Spinal cord (tissue), 10 donors: Measurements from ENCODE around the gene SLC13A5. TPM values are rescaled to one million over a fixed set of nuclear protein-coding genes. Genes with fewer than 3 reads are reported as not detected.
"Not testable (repeated sequence)": the region's sequence is repeated elsewhere in the genome, so short reads cannot be mapped to it uniquely, and the experiment has no call there.

Experiments
- DNase-seq, 6 donors: peaks; one replicate each; pipeline versions ENCODE4 v3.0.0 to v3.0.0-alpha.2; 2013 to 2015; ENCODE audit warnings: low spot score in 6 of 6, low read depth in 4 of 6
- H3K27ac ChIP-seq: one replicate; pipeline ENCODE4 v1.5.1; 2013; ENCODE audit warnings: low read depth, low read length, control low read depth
- H3K27me3 ChIP-seq: one replicate; pipeline ENCODE4 v1.6.1; 2013; ENCODE audit warnings: low read length; ENCODE audit not compliant: control insufficient read depth, insufficient read depth
- H3K36me3 ChIP-seq: one replicate; pipeline ENCODE4 v1.6.1; 2013; ENCODE audit warnings: low read length; ENCODE audit not compliant: control insufficient read depth, insufficient read depth
- H3K4me1 ChIP-seq: one replicate; pipeline ENCODE4 v1.6.1; 2013; ENCODE audit warnings: low read length; ENCODE audit not compliant: control insufficient read depth, insufficient read depth
- H3K4me3 ChIP-seq: one replicate; pipeline ENCODE4 v1.5.1; 2013; ENCODE audit warnings: low read depth, low read length, control low read depth
- H3K9me3 ChIP-seq: one replicate; pipeline ENCODE4 v1.6.1; 2013; ENCODE audit warnings: low read length; ENCODE audit not compliant: control insufficient read depth, insufficient read depth
- WGBS: methylation state at CpG from one replicate; pipeline ENCODE4 v1.1.5; 2013; ENCODE audit warnings: missing lambda C conversion rate; ENCODE audit not compliant: insufficient coverage; 5-methylcytosine and 5-hydroxymethylcytosine counted together
- polyA plus RNA-seq, 2 donors: library from polyadenylated mRNA; unstranded; fragments of 120-200 nt; gene quantifications; one replicate each; pipeline ENCODE4 v1.2.1, GENCODE V29; 2013; ENCODE audit not compliant: insufficient read length in 2 of 2
- total RNA-seq, 2 donors: library from RNA; depleted of rRNA in 1 of 2; stranded (reverse); fragments of 120-200 nt in 1 of 2; fragments of >200 nt in 1 of 2; gene quantifications; one replicate each; pipeline versions ENCODE4 v1.2.3 to v1.2.4, GENCODE V29; 2013 to 2014
- donor health status: healthy.

The SLC13A5 gene
- total and polyA plus RNA-seq, 4 donors: 0.69 to 14.6 (median 6.4) TPM

GRCh38 chr17:6670571-6670970 lies 42.6 kb downstream of the SLC13A5 start:
- Histone ChIP-seq H3K4me3 (no peak overlapping the region), H3K9me3 (no peaks in the 10 kb centered on the region), H3K4me1 (peaks cover 9% of the 10 kb centered on the region), H3K36me3 (no peaks in the 10 kb centered on the region), H3K27me3 (no peaks in the 10 kb centered on the region), H3K27ac (no peak overlapping the region)
- no peak for DNase-seq
- WGBS: 96% methylated on average over 4 of the region's 8 CpGs

GRCh38 chr17:6669479-6670212 lies 43.5 kb downstream of the SLC13A5 start:
- H3K4me3 ChIP-seq: no peak overlapping the region
- H3K4me1 ChIP-seq: peaks cover 9% of the 10 kb centered on the region
- H3K27ac ChIP-seq: no peak overlapping the region
- no peaks in the 10 kb centered on the region for H3K36me3 ChIP-seq
- WGBS: 67% methylated on average over 6 of the region's 10 CpGs
- H3K27me3 ChIP-seq: no peaks in the 10 kb centered on the region
- no peak for DNase-seq
- no peaks in the 10 kb centered on the region for H3K9me3 ChIP-seq

- Histone ChIP-seq H3K9me3 (no peaks in the 10 kb centered on the region), H3K4me1 (peaks cover 9% of the 10 kb centered on the region), H3K4me3 (no peak overlapping the region), H3K27me3 (no peaks in the 10 kb centered on the region), H3K36me3 (no peaks in the 10 kb centered on the region), H3K27ac (no peak overlapping the region)
- 58% methylated on average over 10 of the region's 14 CpGs for WGBS
- no peak for DNase-seq
Observed at GRCh38 chr17:6668727-6669425, 44.3 kb downstream of the SLC13A5 start.

GRCh38 chr17:6668219-6668618 lies 45.0 kb downstream of the SLC13A5 start:
- Histone ChIP-seq H3K27me3 (no peaks in the 10 kb centered on the region), H3K4me3 (no peak overlapping the region), H3K36me3 (no peaks in the 10 kb centered on the region), H3K9me3 (no peaks in the 10 kb centered on the region), H3K27ac (no peak overlapping the region), H3K4me1 (peaks cover 9% of the 10 kb centered on the region)
- 71% methylated on average over 9 of the region's 17 CpGs for WGBS
- DNase-seq: no peak

GRCh38 chr17:6667516-6667915 lies 45.7 kb downstream of the SLC13A5 start:
- no peak for DNase-seq
- Histone ChIP-seq H3K36me3 (no peaks in the 10 kb centered on the region), H3K9me3 (no peaks in the 10 kb centered on the region), H3K4me3 (no peak overlapping the region), H3K27me3 (no peaks in the 10 kb centered on the region), H3K27ac (no peak overlapping the region), H3K4me1 (peaks cover 9% of the 10 kb centered on the region)
- 58% methylated on average over 3 of the region's 6 CpGs for WGBS

GRCh38 chr17:6666557-6666956 lies 46.6 kb downstream of the SLC13A5 start:
- WGBS: 96% methylated on average over 6 of the region's 6 CpGs
- H3K36me3 ChIP-seq: no peaks in the 10 kb centered on the region

GRCh38 chr17:6666077-6666521 lies 47.1 kb downstream of the SLC13A5 start:
- DNase-seq: peak in 5 of 6 donors; percentile 64 to 94 (median 78)
- Histone ChIP-seq H3K27ac (no peak overlapping the region), H3K27me3 (no peaks in the 10 kb centered on the region), H3K36me3 (no peaks in the 10 kb centered on the region), H3K4me1 (peaks cover 9% of the 10 kb centered on the region), H3K9me3 (no peaks in the 10 kb centered on the region), H3K4me3 (no peak overlapping the region)
- WGBS: 20% methylated on average over 9 of the region's 9 CpGs

More at GRCh38 chr17:6666557-6666956, 46.6 kb downstream of the SLC13A5 start:
- Histone ChIP-seq H3K27ac (no peak overlapping the region), H3K4me1 (peaks cover 9% of the 10 kb centered on the region), H3K4me3 (no peak overlapping the region), H3K27me3 (no peaks in the 10 kb centered on the region), H3K9me3 (no peaks in the 10 kb centered on the region)
- no peak for DNase-seq

- WGBS: 96% methylated on average over 3 of the region's 14 CpGs
Observed at GRCh38 chr17:6663200-6663599, 50.0 kb downstream of the SLC13A5 start.

GRCh38 chr17:6661464-6661848 lies 51.7 kb downstream of the SLC13A5 start:
- Histone ChIP-seq H3K27me3 (no peaks in the 10 kb centered on the region), H3K9me3 (no peaks in the 10 kb centered on the region), H3K36me3 (peaks cover 4% of the 10 kb centered on the region), H3K4me1 (peaks cover 8% of the 10 kb centered on the region), H3K4me3 (no peak overlapping the region), H3K27ac (no peak overlapping the region)
- DNase-seq: no peak
- no CpG with 5 or more reads among the region's 2 CpGs for WGBS

More at GRCh38 chr17:6663200-6663599, 50.0 kb downstream of the SLC13A5 start:
- H3K4me3 ChIP-seq, H3K36me3 ChIP-seq, H3K27me3 ChIP-seq, H3K27ac ChIP-seq, H3K4me1 ChIP-seq, DNase-seq, H3K9me3 ChIP-seq: not testable (repeated sequence)
